H7 (cell line): ENCODE measurements around the gene TTK. TPM values are rescaled to one million over a fixed set of nuclear protein-coding genes. Genes with fewer than 3 reads are reported as not detected.
A peak's percentile ranks its signal among the peaks of the same experiment; 100 is the strongest.

Source experiments
- DNase-seq: peaks from one replicate; pipeline ENCODE4 v3.0.0; 2012
- H3K27me3 ChIP-seq: 2 replicates; pipeline ENCODE4 v1.6.0; 2011; ENCODE audit warnings: mild to moderate bottlenecking, low read length; ENCODE audit not compliant: control insufficient read depth, insufficient read depth
- H3K36me3 ChIP-seq: replicated peaks from 2 replicates; pipeline ENCODE4 v1.5.1; 2011; ENCODE audit warnings: low read length; ENCODE audit not compliant: control insufficient read depth, insufficient read depth
- H3K4me3 ChIP-seq: 2 replicates; pipeline ENCODE4 v1.5.1; 2011; ENCODE audit warnings: low read depth, mild to moderate bottlenecking, control low read depth, low read length, moderate library complexity; ENCODE audit not compliant: insufficient read depth
- total RNA-seq: library from RNA; depleted of rRNA; stranded (reverse); fragments of >200 nt; shearing (Covaris generic); gene quantifications from 2 replicates; pipeline ENCODE4 v1.2.3, GENCODE V29; 2014; rRNA removed

TTK gene
- total RNA-seq, 1 experiment from 2014 or later: 69.0 TPM

GRCh38 chr6:80077067-80077466 is 72.6 kb downstream of the TTK start:
- Histone ChIP-seq H3K27me3 (no peaks in the 10 kb centered on the region), H3K36me3 (no peaks in the 10 kb centered on the region), H3K4me3 (no peak overlapping the region)
- DNase-seq: peak; percentile 31

GRCh38 chr6:80088637-80089036 is 84.2 kb downstream of the TTK start:
- no peaks in the 10 kb centered on the region for H3K27me3 ChIP-seq
- no peaks in the 10 kb centered on the region for H3K36me3 ChIP-seq
- H3K4me3 ChIP-seq: no peak overlapping the region
- DNase-seq: no peak

GRCh38 chr6:80091506-80091905 is 87.1 kb downstream of the TTK start:
- H3K36me3 ChIP-seq: no peaks in the 10 kb centered on the region
- no peaks in the 10 kb centered on the region for H3K27me3 ChIP-seq
- no peak for DNase-seq
- no peak overlapping the region for H3K4me3 ChIP-seq

Other genes starting within 250 kb of the TTK start
- 4.8 and 5.1 TPM in 2 replicates for gene ELOVL4, start 57.1 kb upstream of the TTK start, total RNA-seq
- 17.4 and 19.4 TPM in 2 replicates for gene BCKDHB, start 102.0 kb downstream of the TTK start, total RNA-seq